CD4-positive, alpha-beta T cell treated with Interleukin-2 at 100 ng/mL for 4 hours (primary cell): ENCODE data around the gene OR10T2.
"Not testable (repeated sequence)": the region's sequence is repeated elsewhere in the genome, so short reads cannot be mapped to it uniquely, and the experiment has no call there.

ENCODE experiments used
- DNase-seq: peaks from one replicate; pipeline ENCODE4 v3.0.0-alpha.2; 2020; ENCODE audit warnings: low spot score

Gene OR10T2, protein sequence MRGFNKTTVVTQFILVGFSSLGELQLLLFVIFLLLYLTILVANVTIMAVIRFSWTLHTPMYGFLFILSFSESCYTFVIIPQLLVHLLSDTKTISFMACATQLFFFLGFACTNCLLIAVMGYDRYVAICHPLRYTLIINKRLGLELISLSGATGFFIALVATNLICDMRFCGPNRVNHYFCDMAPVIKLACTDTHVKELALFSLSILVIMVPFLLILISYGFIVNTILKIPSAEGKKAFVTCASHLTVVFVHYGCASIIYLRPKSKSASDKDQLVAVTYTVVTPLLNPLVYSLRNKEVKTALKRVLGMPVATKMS

DNA sequence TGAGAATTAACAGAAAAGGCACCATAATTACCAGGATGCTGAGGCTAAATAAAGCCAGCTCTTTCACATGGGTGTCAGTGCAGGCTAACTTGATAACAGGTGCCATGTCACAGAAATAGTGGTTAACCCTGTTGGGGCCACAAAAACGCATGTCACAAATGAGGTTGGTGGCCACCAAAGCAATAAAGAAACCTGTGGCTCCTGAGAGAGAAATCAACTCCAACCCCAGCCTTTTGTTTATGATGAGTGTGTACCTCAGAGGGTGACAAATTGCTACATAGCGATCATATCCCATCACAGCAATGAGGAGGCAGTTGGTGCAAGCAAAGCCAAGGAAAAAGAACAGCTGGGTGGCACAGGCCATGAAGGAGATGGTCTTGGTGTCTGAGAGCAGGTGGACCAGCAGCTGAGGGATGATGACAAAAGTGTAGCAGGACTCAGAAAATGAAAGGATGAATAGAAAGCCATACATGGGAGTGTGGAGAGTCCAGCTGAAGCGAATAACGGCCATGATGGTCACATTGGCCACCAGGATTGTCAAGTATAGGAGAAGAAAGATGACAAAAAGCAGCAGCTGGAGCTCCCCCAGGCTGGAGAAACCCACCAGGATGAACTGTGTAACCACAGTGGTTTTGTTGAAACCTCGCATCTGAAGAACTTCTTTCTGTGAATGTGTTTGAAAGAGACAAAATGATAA lies at the start of gene OR10T2:
Gene OR10T2 (minus strand): TSS at position 649 of the 697 bp plus-strand sequence. CDS start 0 bp downstream, at position 649.
- DNase-seq: no peak

DNA sequence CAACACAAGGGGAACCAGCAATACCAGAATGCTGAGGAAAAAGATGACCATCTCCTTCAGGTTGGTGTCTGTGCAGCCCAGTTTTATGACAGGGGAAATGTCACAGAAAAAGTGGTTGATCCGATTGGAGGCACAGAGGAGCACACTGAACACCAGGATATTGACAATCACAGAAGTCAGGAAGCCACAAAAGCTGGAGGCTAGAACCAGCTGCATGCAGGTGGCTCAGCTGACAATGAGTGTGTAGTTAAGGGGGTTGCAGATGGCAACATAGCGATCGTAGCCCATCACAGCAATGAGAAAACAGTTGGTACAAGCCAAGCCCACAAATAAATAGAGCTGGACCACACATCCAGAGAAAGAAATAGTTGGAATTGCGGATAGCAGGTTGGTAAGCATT lies 46.1 kb upstream of the OR10T2 start:
- DNase-seq: no peak

DNA sequence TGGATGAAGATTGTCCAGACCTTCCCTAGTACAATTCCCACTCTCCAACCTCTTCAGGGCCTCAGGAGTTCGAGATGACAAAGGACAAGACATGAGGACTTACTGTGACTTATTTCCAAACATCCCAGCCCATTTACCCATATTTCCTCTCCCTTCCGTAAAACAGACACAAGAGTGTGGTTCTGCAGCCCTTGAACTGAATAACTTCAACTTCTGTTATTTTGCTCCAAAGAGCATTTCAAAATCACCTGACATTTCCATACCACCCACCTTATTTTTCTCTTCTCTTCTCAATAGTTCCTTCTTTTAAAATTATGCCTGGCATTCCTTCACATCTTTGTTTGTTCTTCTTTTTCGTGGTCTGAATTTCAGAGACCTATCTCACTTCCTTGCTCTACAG lies 35.5 kb upstream of the OR10T2 start:
- DNase-seq: no peak

DNA sequence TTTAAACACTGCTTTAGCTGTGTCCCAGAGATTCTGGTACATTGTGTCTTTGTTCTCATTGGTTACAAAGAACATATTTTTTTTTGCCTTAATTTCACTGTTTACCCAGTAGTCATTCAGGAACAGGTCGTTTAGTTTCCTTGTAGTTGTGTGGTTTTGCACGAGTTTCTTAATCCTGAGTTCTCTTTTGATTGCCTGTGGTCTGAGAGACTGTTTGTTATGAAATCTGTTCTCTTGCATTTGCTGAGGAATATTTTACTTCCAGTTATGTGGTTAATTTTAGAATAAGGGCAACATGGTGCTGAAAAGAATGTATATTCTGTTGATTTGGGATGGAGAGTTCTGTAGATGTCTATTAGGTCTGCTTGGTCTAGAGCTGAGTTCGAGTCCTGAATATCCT lies 30.9 kb upstream of the OR10T2 start:
- not testable (repeated sequence) for DNase-seq

DNA sequence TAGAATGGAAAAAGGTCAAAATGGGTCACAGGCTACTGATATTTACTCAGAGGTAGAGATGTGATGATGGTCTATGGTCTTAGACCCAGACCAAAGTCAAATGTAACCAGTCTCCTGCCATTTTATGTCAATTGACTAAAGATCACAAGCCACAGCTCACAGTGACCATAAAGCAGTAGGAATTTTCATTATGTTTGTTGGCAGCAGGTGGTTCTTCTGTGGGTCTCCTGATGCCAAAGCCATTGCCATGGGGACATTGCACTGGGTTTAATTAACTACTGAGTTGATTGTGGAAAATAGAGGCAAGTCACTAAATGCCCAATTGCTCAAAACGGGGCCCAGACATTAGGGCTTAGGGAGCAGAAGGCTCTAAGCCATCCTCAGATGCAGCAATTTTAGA lies 26.9 kb upstream of the OR10T2 start, which contains the start of gene OR10K2:
Gene OR10K2 (minus strand): TSS at position 101 of the 400 bp plus-strand sequence. CDS start 5,371 bp downstream, outside the sequence.
- DNase-seq: no peak

DNA sequence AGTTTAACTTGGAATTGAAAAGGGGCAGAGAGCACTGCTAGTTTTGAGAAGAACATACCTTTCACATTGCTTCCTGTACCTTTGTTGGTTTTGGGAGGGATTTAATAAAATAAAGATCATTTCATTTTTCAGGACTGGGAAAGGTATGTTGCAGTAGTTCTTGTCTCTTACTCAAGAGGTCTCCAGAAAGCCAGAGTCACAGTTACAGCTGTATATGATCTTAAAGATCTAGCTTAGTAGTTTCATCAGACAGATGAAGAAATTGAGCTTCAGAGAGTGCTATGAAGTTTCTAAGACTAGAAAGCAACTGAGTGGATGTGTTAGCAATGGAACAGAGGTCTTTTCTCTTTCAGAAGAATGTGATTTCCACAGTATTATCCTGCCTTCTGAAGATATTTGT lies 25.8 kb upstream of the OR10T2 start:
- no peak for DNase-seq

DNA sequence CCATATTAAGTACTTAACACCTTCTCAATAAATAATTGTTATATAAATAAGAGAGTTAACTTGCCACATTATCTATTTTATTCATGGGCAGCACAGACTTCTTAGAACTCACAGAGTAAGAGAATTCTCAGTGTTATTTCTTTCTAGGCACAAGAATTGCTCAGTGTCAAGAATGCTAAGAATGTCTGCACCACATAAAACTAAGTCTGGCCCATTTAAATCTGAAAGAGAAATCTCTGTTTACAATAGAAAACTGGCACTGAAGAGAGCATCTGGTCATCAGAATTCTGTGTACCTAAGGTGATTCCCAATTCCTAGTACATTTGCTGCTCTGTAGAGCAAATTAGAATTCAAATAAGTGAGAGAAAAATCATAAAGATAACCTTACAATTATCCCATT lies 22.9 kb upstream of the OR10T2 start:
- no peak for DNase-seq

DNA sequence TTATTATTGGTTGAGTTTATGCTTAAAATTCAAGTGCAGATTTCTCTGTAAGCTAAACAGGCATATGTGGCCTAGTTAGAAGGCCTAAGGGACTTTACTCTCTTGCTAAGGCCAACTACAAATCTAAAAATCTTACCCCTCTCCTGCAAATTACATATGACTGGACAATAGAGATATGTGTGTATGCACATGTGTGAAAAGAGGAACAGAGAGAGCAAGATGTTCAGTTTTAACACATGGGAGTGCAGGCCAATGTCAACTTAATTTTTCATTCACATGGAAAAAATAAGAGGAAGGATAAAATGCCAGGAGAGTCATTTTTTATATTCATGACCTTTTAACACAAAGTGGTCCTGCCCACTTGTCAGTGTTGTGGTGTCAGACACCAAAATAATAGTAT lies 18.3 kb upstream of the OR10T2 start:
- DNase-seq: no peak

DNA sequence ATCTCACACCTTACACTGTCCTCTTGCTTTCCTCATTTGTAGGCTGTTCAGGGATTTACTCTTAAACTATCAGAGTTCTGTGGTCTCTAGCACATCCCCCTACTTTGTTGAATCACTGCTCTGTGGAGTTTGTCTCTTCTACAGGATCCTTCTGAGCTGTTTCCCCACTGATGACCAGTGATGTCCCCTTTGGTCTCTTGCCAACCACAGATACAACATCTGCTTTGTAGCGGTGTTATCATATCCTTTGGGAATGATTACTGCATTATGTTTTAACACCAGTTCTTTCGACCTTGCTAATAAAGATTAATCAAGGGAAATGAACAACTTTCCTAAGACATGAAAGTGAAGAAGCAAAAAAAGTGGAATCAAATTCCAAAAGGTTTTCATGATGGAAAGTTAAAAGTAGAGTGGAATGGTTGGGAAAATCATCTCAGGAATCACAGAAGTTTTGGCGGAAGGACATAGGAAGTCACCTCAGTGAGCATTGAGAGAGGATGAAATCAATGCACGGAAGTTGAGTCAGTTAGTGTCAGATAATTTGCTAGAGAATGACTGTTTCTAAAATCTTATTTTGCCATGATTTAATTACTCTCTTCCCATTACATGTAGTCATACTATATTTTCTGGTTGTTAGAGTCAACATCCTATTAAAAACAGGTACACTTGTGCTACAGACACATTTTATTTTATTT lies 15.5 kb upstream of the OR10T2 start:
- no peak for DNase-seq

DNA sequence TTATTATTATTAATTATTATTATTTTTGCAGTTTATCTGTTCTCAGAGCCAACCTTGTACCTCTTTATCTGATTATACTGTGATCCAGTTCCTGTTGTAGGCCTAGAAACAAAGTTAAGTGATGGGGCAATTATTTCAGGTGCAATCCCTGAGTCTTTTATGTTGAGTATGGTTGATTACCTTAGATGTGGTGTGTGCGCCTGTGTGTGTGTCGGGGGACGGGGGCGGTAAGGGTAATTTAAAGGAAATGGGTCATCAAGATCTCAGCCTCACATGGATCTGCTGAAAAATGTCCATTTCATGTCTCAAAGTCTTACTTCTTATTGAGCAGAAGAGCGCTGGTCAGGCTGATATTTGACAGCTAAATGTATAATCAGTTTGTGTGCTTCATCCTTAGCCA lies 7.8 kb upstream of the OR10T2 start:
- DNase-seq: no peak

DNA sequence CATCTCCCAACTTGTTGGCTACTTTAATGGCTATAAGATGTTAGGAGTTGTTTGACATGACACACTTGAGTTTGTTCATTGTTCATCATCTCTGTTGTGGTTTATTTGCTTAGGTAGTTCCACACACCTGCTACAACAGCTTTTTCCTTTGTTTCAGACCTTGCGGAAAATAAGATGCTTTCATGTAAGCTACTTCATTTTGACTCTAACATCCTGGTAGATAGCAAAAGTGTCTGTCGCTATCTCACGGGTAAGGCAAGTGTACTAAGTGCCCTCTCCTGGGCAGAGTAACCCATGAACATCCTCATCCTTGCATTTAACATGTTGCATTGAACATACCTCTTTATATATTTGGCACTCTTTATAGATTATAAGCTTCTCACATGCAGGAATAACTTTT lies 1.6 kb upstream of the OR10T2 start:
- DNase-seq: no peak

DNA sequence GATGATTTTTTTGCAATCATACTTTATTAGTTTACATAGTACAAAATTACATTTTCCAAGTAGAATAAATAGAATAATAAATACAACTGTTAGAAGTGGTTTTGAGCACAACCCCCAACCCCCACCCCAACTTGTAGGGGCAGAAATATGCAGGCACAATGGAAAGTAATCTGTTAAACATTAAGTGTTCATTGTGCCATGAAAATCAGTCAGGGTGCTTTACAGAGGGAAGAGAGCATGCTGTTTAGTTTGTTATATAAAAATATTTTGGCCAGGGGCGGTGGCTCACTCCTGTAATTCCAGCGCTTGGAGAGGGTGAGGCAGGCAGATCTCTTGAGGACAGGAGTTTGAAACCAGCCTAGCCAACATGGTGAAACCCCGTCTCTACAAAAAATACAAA lies 2.6 kb downstream of the OR10T2 start:
- no peak for DNase-seq

DNA sequence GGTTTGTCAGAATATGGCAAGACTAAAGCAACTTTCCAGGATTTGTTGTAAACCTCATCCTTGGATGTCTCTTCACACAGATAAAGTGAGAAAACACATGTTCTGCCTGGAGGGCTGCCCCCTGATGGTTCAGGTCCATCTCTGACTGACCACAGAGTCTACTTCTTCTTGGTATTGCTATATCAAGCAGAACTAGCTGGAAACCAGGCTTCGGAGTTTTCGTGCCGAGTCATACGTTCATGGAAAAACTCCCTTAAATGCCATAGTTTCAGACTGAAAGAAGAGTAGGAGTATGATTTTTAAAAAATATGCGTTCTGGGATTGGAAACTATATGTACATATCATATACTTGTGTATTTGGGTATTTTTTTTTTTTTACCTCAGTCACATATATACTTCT lies 5.8 kb downstream of the OR10T2 start:
- no peak for DNase-seq

DNA sequence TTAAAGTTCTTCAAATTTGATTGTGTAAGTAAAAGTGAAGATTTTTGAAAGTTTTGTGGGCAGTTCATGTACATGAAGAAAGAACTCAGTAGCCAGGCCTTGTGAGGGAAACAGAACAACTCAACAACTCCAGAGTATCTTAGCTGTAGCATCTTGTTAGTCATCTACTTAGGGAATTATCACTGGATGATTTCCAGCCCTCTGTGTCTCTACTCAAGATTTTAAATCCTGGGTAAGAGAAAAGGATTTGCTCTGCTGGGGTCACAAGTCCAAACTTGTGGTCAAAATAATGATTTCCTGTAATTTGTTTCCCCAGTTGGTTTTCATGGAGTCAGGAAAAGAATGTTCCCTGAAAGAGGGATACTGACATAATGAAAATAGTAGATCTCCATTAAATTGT lies 8.2 kb downstream of the OR10T2 start:
- no peak for DNase-seq

DNA sequence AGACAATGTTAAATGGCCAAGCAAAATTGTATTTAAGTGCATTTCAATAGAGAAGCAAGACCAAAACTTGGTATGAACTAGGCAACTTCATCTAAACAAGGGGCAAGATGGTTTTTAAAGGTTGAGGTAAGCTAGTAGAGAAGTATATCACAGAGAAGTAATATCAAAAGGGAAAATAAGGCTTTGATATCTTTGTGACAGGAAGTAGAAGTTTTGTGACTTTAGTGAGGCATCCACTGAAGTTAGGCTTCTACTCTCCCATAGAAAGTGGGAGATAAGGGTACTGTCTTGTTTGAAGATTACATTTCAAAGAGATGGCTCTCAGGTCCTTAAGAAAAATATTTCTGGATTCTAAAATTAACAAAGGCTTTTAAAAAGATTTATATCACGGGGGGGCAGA lies 8.9 kb downstream of the OR10T2 start:
- DNase-seq: no peak

DNA sequence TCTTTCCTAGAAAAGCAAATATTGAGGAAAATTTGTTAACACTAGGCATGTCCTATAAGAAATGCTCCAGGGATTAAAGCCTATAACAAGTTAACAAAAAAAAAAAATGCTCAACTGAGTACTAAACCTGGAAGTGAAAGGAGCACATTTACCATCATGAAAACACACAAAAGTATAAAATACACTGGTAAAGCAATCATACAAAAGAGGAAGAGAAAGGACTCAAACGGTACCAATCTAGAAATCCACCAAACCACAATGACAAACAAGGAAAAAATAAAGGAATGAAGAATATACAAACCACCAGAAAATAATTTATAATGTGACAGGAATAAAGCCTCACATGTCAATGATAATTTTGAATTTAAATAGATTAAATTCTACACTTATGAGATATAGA lies 24.4 kb downstream of the OR10T2 start:
- DNase-seq: no peak

DNA sequence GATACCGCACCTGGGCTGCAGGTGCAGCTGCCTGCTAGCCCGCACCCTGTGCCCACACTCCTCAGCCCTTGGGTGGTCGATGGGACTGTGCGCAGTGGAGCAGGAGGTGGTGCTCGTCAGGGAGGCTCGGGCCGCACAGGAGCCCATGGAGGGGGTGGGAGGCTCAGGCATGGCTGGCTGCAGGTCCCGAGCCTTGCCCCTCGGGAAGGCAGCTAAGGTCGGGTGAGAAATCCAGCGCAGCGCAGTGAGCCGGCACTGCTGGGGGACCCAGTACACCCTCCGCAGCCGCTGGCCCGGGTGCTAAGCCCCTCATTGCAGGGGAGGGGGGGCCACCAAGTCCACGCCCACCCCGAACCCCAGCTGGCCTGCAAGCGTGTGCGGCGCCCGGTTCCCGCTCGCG lies 25.2 kb downstream of the OR10T2 start:
- not testable (repeated sequence) for DNase-seq

DNA sequence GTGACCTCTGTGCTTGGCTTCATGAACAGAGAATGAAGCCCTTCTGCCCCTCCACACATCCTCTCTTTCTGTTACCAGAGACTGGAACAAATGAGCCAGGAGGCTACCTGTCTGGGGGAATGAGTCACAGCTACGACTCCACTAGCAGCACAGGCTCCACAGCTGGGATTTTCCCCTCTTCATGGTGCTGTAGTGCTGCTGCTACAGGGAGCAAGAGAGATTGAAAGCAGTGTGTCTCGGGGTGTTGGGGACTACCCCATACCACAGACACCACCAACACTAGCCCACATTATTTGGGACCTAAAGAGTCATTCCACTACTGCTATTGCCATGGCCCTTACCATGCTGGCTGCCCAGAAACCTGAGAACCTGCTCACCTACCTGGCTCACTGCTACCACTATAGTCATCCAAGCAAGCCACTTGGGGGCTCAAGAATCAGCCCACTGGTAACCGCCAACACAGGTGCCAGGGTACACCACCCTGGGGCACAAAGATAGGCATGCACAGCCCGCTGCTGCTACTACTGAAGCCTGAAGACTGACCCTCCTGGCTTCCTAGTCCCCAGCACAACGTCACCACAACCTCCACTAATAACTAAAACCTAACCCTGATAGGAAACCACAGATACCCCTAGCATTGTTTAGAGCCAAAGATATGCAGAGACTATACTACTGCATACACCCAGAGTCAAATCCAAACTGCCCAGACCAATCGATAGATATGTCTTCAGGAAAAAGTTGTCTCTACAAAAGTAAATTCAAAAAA lies 27.9 kb downstream of the OR10T2 start:
- no peak for DNase-seq

DNA sequence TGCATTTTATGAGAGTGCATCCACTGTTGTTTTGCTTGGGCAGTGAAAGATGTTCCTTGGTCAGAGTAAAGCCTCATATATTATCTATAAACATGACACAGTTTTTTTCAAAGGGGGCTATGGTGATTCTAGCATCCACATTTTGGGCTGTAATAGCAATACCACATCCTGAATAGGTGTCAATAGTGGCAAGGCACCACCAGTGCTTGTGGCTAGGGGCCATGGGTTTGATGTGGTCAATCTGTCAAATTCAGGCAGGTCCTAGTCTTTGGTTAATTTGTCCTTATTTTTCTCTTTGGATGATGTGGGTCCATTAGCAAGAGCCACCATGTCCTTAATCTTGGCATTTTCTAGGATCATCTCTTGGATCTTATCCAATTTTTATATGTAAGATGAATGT lies 32.5 kb downstream of the OR10T2 start:
- DNase-seq: no peak

DNA sequence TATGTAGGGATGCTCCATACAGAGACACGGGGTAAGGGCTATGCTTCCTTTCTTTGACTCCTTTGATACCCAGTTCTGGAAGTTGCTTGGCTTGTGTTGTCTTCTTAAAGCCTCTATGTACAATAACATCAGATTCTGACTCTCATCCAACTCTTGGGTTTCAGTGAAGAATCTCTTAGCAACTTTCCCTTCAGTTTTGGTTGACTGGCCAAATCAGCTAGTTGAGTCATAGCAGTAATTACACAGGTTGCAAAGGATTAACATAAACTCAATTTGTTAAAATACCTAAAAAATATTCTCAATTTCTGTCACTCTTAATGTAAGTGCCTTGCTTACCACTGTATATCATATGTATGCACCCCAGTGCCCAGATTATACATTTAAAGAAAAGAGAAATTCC lies 36.3 kb downstream of the OR10T2 start:
- DNase-seq: no peak

DNA sequence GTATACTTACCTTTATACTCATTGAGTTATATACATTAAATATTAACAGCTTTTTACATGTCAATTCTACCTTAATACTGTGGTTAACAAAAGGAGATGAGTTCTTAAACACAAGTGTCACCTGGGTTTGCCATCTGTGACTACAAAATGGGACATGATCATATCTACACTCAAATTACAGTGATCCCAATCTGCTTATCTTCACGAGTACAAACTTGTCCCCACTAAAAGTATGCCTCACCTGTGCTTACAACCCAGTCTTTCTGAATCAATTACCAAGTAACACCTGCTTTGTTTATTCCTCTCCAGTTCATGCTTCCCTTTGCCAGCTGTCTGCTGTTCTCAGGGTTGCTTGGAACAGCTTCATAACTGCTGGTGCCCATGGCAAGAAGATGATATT lies 36.8 kb downstream of the OR10T2 start:
- no peak for DNase-seq

DNA sequence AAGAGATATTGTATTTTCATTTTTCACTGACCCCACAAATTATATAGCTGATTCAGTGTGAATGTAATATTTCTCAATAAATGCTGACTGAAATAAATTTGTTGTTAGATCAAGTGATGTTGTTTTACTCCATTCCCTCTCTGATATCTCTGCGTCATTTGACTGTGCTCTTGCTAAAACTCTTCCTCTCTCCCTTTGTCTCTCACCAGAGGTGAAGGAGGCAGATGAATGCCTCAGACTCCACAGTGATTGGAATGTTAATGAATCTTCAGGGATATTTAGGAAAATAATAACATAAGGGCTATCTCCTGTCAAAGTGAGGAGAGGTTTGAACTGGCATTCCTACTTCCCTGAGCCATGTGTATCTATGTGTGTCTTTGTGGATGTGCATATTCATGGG lies 41.8 kb downstream of the OR10T2 start:
- DNase-seq: no peak
